ENCODE results near the gene NPR3. TPM values are rescaled to one million over a fixed set of nuclear protein-coding genes. Genes with fewer than 3 reads are reported as not detected.

NPR3 gene
- total and polyA plus RNA-seq, 4 donors: 0.70 to 15.4 (median 2.2) TPM

- Histone ChIP-seq H3K9ac (ENCODE audit: low read depth in 1 of 2, low read length in 2 of 2) (no peak overlapping the region), H3K4me3 (ENCODE audit: low read depth in 1 of 3, low read length in 3 of 3) (no peak overlapping the region), H3K4me1 (ENCODE audit: control insufficient read depth in 4 of 4, insufficient read depth in 4 of 4, low read length in 3 of 4) (peaks cover 0 to 13% (median 13%) of the 10 kb centered on the region in 4 donors), H3K36me3 (ENCODE audit: control insufficient read depth in 4 of 4, insufficient read depth in 3 of 4, low read depth in 1 of 4, low read length in 3 of 4) (peaks cover 0 to 3% (median 0%) of the 10 kb centered on the region in 4 donors), H3K27ac (ENCODE audit: low read depth in 1 of 2, low read length in 2 of 2) (no peak overlapping the region), H3K9me3 (ENCODE audit: control insufficient read depth in 4 of 4, low read length in 3 of 4) (peaks cover 0 to 3% (median 0%) of the 10 kb centered on the region in 4 donors), H3K27me3 (ENCODE audit: control insufficient read depth in 4 of 4, insufficient read depth in 4 of 4, low read length in 3 of 4) (no peaks in the 10 kb centered on the region)
- WGBS: 34% methylated on average over 2 of the region's 2 CpGs
- no peak for DNase-seq (ENCODE audit: low spot score)
- TF ChIP-seq ATF3 (IDR thresholded peaks at IDR 0.05): no peak
- TF ChIP-seq MAX (IDR thresholded peaks at IDR 0.05): no peak
- no peak for TF ChIP-seq FOXA1 (IDR thresholded peaks at IDR 0.05)
- no peak for TF ChIP-seq HNF4G (IDR thresholded peaks at IDR 0.05)
- no peak for TF ChIP-seq CTCF (IDR thresholded peaks at IDR 0.05; ENCODE audit: low read depth, low read length, missing input control)
- no peak for TF ChIP-seq RAD21 (IDR thresholded peaks at IDR 0.05)
- TF ChIP-seq ZBTB33 (IDR thresholded peaks at IDR 0.05): no peak
- TF ChIP-seq RXRA (IDR thresholded peaks at IDR 0.05): no peak
- TF ChIP-seq FOXA2 (IDR thresholded peaks at IDR 0.05): no peak
- no peak for TF ChIP-seq EGR1 (IDR thresholded peaks at IDR 0.05; ENCODE audit: low read depth in 2 of 2)
- TF ChIP-seq SP1 (IDR thresholded peaks at IDR 0.05): no peak
Observed at GRCh38 chr5:32683125-32683524, 28.0 kb upstream of the NPR3 start.

GRCh38 chr5:32684260-32684659 lies 26.9 kb upstream of the NPR3 start:
- Histone ChIP-seq H3K4me3 (ENCODE audit: low read depth in 1 of 3, low read length in 3 of 3) (no peak overlapping the region), H3K27me3 (ENCODE audit: control insufficient read depth in 4 of 4, insufficient read depth in 4 of 4, low read length in 3 of 4) (no peaks in the 10 kb centered on the region), H3K36me3 (ENCODE audit: control insufficient read depth in 4 of 4, insufficient read depth in 3 of 4, low read depth in 1 of 4, low read length in 3 of 4) (peaks cover 0 to 3% (median 0%) of the 10 kb centered on the region in 4 donors), H3K9ac (ENCODE audit: low read depth in 1 of 2, low read length in 2 of 2) (no peak overlapping the region), H3K4me1 (ENCODE audit: control insufficient read depth in 4 of 4, insufficient read depth in 4 of 4, low read length in 3 of 4) (peaks cover 0 to 13% (median 13%) of the 10 kb centered on the region in 4 donors), H3K9me3 (ENCODE audit: control insufficient read depth in 4 of 4, low read length in 3 of 4) (peaks cover 0 to 3% (median 0%) of the 10 kb centered on the region in 4 donors), H3K27ac (ENCODE audit: low read depth in 1 of 2, low read length in 2 of 2) (no peak overlapping the region)
- DNase-seq (ENCODE audit: low spot score): no peak
- WGBS: 98% methylated on average over 1 of the region's 1 CpG
- TF ChIP-seq ATF3 (IDR thresholded peaks at IDR 0.05): no peak
- no peak for TF ChIP-seq GABPA (IDR thresholded peaks at IDR 0.05 in 1 of 2, conservative IDR thresholded peaks at IDR 0.05 in 1 of 2)
- no peak for TF ChIP-seq SP1 (IDR thresholded peaks at IDR 0.05)
- TF ChIP-seq ZBTB33 (IDR thresholded peaks at IDR 0.05): no peak
- no peak for TF ChIP-seq REST (IDR thresholded peaks at IDR 0.05)
- no peak for TF ChIP-seq CTCF (IDR thresholded peaks at IDR 0.05; ENCODE audit: low read depth, low read length, missing input control)
- TF ChIP-seq HNF4A (conservative IDR thresholded peaks at IDR 0.05): no peak
- no peak for TF ChIP-seq NR2F2 (IDR thresholded peaks at IDR 0.05)
- TF ChIP-seq EGR1 (IDR thresholded peaks at IDR 0.05; ENCODE audit: low read depth in 2 of 2): no peak
- TF ChIP-seq MAX (IDR thresholded peaks at IDR 0.05): no peak

Data from liver (tissue), 9 donors.